Esophagus squamous epithelium (tissue), 5 donors: ENCODE measurements around the gene GTF2A1L. TPM values are rescaled to one million over a fixed set of nuclear protein-coding genes. Genes with fewer than 3 reads are reported as not detected.
"Not testable (repeated sequence)": the region's sequence is repeated elsewhere in the genome, so short reads cannot be mapped to it uniquely, and the experiment has no call there.

Experiments used
- DNase-seq: peaks from one replicate; lab custom pipeline; 2025; lab: John Stamatoyannopoulos, UW
- H3K27ac ChIP-seq, 4 donors: fragments of 200-600 bp; sonication (generic); one replicate each; pipeline ENCODE4 v1.5.1; 2016 to 2019; ENCODE audit warnings: mild to moderate bottlenecking in 1 of 4
- H3K27me3 ChIP-seq, 4 donors: fragments of 200-600 bp; sonication (generic); 1 replicate in 3 of 4; 2 replicates in 1 of 4; pipeline versions ENCODE4 v1.5.1 to v1.6.0; 2017 to 2021; ENCODE audit warnings: antibody characterized with exemption in 1 of 4
- H3K36me3 ChIP-seq, 3 donors: fragments of 200-600 bp; sonication (generic); one replicate each; pipeline ENCODE4 v1.5.1; 2016 to 2019
- H3K4me1 ChIP-seq, 3 donors: fragments of 200-600 bp; sonication (generic); one replicate each; pipeline ENCODE4 v1.5.1; 2017 to 2019
- H3K4me3 ChIP-seq, 4 donors: fragments of 200-600 bp; sonication (generic); 1 replicate in 3 of 4; 2 replicates in 1 of 4; pipeline ENCODE4 v1.5.1; 2016 to 2019; ENCODE audit warnings: mild to moderate bottlenecking in 2 of 4, moderate library complexity in 1 of 4
- H3K9me3 ChIP-seq, 3 donors: fragments of 200-600 bp; sonication (generic); one replicate each; pipeline ENCODE4 v1.5.1; 2016 to 2019
- CTCF ChIP-seq, 6 experiments: fragments of 450-650 bp in 4 of 6; fragments of 200-600 bp in 2 of 6; sonication (generic) in 2 of 6; IDR thresholded peaks; one replicate each; pipeline ENCODE4 v1.5.1; 2016 to 2019; ENCODE audit warnings: antibody characterized with exemption in 6 of 6, mild to moderate bottlenecking in 4 of 6, moderate library complexity in 4 of 6
- POLR2A ChIP-seq, 4 donors: fragments of 450-650 bp; IDR thresholded peaks; one replicate each; pipeline ENCODE4 v1.6.1; 2017; ENCODE audit warnings: antibody characterized with exemption in 4 of 4, mild to moderate bottlenecking in 4 of 4, moderate library complexity in 3 of 4
- WGBS, 2 donors: methylation state at CpG; one replicate each; pipeline ENCODE4 v1.1.5; 2018; 5-methylcytosine and 5-hydroxymethylcytosine counted together
- intact Hi-C: fragments of 100-400 bp; cut with DNase I; formaldehyde crosslinking; loops from one replicate; pipeline ENCODE4 v1.15.0; 2022
- total RNA-seq, 4 donors: library from RNA; depleted of rRNA; stranded (reverse); fragments of >200 nt; gene quantifications; one replicate each; pipeline ENCODE4 v1.1.0, GENCODE V29; 2016
- donor health status: DM: yes; HTN: yes; CAD: no.

GTF2A1L gene
- total RNA-seq, 4 donors from 2014 or later = 0.22 to 4.0 (median 3.6) TPM; not detected in 1

GRCh38 chr2:48695991-48696390 lies 78.3 kb downstream of the GTF2A1L start:
- no peak for DNase-seq
- Histone ChIP-seq H3K9me3 (no peaks in the 10 kb centered on the region), H3K4me3 (no peak overlapping the region), H3K4me1 (no peaks in the 10 kb centered on the region), H3K27me3 (no peaks in the 10 kb centered on the region), H3K36me3 (no peaks in the 10 kb centered on the region), H3K27ac (no peak overlapping the region)
- intact Hi-C loops = no loop called here
- TF ChIP-seq POLR2A (IDR thresholded peaks at IDR 0.05) = no peak
- no peak for TF ChIP-seq CTCF (IDR thresholded peaks at IDR 0.05)

GRCh38 chr2:48696881-48697280 lies 79.2 kb downstream of the GTF2A1L start:
- TF ChIP-seq CTCF (IDR thresholded peaks at IDR 0.05) = no peak
- TF ChIP-seq POLR2A (IDR thresholded peaks at IDR 0.05) = no peak
- no peak for DNase-seq
- no peak overlapping the region for H3K4me3 ChIP-seq
- no peaks in the 10 kb centered on the region for H3K9me3 ChIP-seq
- H3K27ac ChIP-seq = no peak overlapping the region
- 55 to 56% methylated on average over 1 of the region's 1 CpG for WGBS, 2 donors
- no peaks in the 10 kb centered on the region for H3K4me1 ChIP-seq
- intact Hi-C loops = no loop called here
- no peaks in the 10 kb centered on the region for H3K27me3 ChIP-seq
- H3K36me3 ChIP-seq = no peaks in the 10 kb centered on the region

GRCh38 chr2:48699348-48699930 lies 81.8 kb downstream of the GTF2A1L start:
- DNase-seq = no peak
- no peak for TF ChIP-seq CTCF (IDR thresholded peaks at IDR 0.05)
- no peak for TF ChIP-seq POLR2A (IDR thresholded peaks at IDR 0.05)
- no peaks in the 10 kb centered on the region for H3K27me3 ChIP-seq
- H3K4me1 ChIP-seq = no peaks in the 10 kb centered on the region
- H3K36me3 ChIP-seq = no peaks in the 10 kb centered on the region
- no peak overlapping the region for H3K4me3 ChIP-seq
- H3K9me3 ChIP-seq = no peaks in the 10 kb centered on the region
- 43 to 44% methylated on average over 2 of the region's 2 CpGs for WGBS, 2 donors
- H3K27ac ChIP-seq = peak overlapping the region in 3 of 4 donors; percentile 7 to 36 (median 21)
- intact Hi-C loops = no loop called here

GRCh38 chr2:48703621-48704020 lies 86.0 kb downstream of the GTF2A1L start:
- H3K4me1 ChIP-seq, intact Hi-C loops, DNase-seq, H3K9me3 ChIP-seq, H3K4me3 ChIP-seq, H3K36me3 ChIP-seq, H3K27me3 ChIP-seq, H3K27ac ChIP-seq: not testable (repeated sequence)
- WGBS, 2 donors = 88 to 95% methylated on average over 6 of the region's 6 CpGs

- Histone ChIP-seq H3K4me1 (no peaks in the 10 kb centered on the region), H3K27me3 (no peaks in the 10 kb centered on the region), H3K4me3 (no peak overlapping the region), H3K27ac (no peak overlapping the region), H3K9me3 (no peaks in the 10 kb centered on the region), H3K36me3 (no peaks in the 10 kb centered on the region)
- WGBS, 2 donors = 60 to 71% methylated on average over 2 to 6 of the region's 6 CpGs
- intact Hi-C loops = no loop called here
- TF ChIP-seq CTCF (IDR thresholded peaks at IDR 0.05) = no peak
- no peak for TF ChIP-seq POLR2A (IDR thresholded peaks at IDR 0.05)
- DNase-seq = no peak
Observed at GRCh38 chr2:48707466-48707865, 89.8 kb downstream of the GTF2A1L start.
